K562 (cell line): ENCODE data around the gene CLDN24. TPM values are rescaled to one million over a fixed set of nuclear protein-coding genes. Genes with fewer than 3 reads are reported as not detected.
A peak's percentile ranks its signal among the peaks of the same experiment; 100 is the strongest.

ENCODE experiments used
- ATAC-seq: fragments of 200-7000 bp; cut with Tn5 transposase; 3 replicates; pipeline ENCODE4 v1.9.1; 2020; ENCODE audit warnings: moderate library complexity
- BruUV-seq: library from RNA; stranded (reverse); fragments of 400-500 nt; replicated peaks from 2 replicates; lab custom pipeline; 2021; lab: Mats Ljungman, UMichigan
- CTCF ChIA-PET: fragments of 300-600 bp; formaldehyde crosslinking; extraction: SDS; loops from one replicate; lab custom pipeline; 2021; ENCODE audit warnings: low intra/inter-chr PET ratio; lab: Yijun Ruan, JAX
- POLR2A ChIA-PET: fragments of 300-600, 350-650 bp; sonication (Branson Sonifier 250); formaldehyde crosslinking; extraction: SDS; loops from one replicate; lab custom pipeline; 2021; ENCODE audit warnings: antibody characterized with exemption, inconsistent platforms; lab: Yijun Ruan, JAX
- DNase-seq, 4 experiments: peaks; one replicate each; pipeline versions ENCODE4 v3.0.0 to v3.0.0-alpha.2; 2011 to 2018; ENCODE audit warnings: low spot score in 3 of 4, mixed read lengths in 3 of 4; ENCODE audit errors: extremely low read depth in 1 of 4
- FAIRE-seq: peaks from 2 replicates; lab custom pipeline; 2011; peaks lifted over from hg19 to GRCh38; lab: Jason Lieb, UNC
- H2AFZ ChIP-seq: 2 replicates; pipeline ENCODE4 v1.6.0; 2011; ENCODE audit warnings: low read depth, low read length, control low read depth, inconsistent platforms
- H3K27ac ChIP-seq: fragments of 200-600 bp; 3 replicates; pipeline ENCODE4 v1.8.0; 2011; ENCODE audit warnings: low read depth, mild to moderate bottlenecking, control low read depth, inconsistent platforms, low read length, moderate library complexity, mixed read lengths; ENCODE audit errors: extremely low read depth
- H3K27me3 ChIP-seq, 2 experiments: fragments of 300-600 bp in 1 of 2; 2 replicates in 1 of 2; 3 replicates in 1 of 2; pipeline versions ENCODE4 v1.6.0 to v1.8.0; 2011; ENCODE audit warnings: inconsistent platforms in 2 of 2, low read length in 2 of 2, mild to moderate bottlenecking in 1 of 2, mixed read lengths in 1 of 2, moderate library complexity in 1 of 2; ENCODE audit not compliant: control insufficient read depth in 2 of 2, insufficient read depth in 2 of 2
- H3K36me3 ChIP-seq: fragments of 300-600 bp; 3 replicates; pipeline ENCODE4 v1.8.0; 2011; ENCODE audit warnings: mild to moderate bottlenecking, low read length, inconsistent platforms; ENCODE audit not compliant: control insufficient read depth, insufficient read depth
- H3K4me1 ChIP-seq, 2 experiments: fragments of 200-600 bp in 1 of 2; replicated peaks in 1 of 2; 2 replicates in 1 of 2; 3 replicates in 1 of 2; pipeline versions ENCODE4 v1.5.1 to v1.8.0; 2011; ENCODE audit warnings: inconsistent platforms in 2 of 2, low read length in 2 of 2, mild to moderate bottlenecking in 1 of 2, mixed read lengths in 1 of 2, moderate library complexity in 1 of 2; ENCODE audit not compliant: control insufficient read depth in 2 of 2, insufficient read depth in 2 of 2
- H3K4me2 ChIP-seq: 2 replicates; pipeline ENCODE4 v1.6.1; 2011; ENCODE audit warnings: low read length, control low read depth, inconsistent platforms, mixed read lengths; ENCODE audit not compliant: insufficient read depth
- H3K4me3 ChIP-seq: fragments of 200-600 bp; sonication (generic), shearing (Covaris generic); 2 replicates; pipeline ENCODE4 v1.5.1; 2016; ENCODE audit warnings: control low read depth, inconsistent platforms
- H3K79me2 ChIP-seq: fragments of 200-600 bp; 3 replicates; pipeline ENCODE4 v1.8.0; 2011; ENCODE audit warnings: low read length, inconsistent platforms; ENCODE audit not compliant: control insufficient read depth, insufficient read depth
- H3K9ac ChIP-seq, 2 experiments: 2 replicates each; pipeline versions ENCODE4 v1.6.0 to v1.6.1; 2011; ENCODE audit warnings: low read depth in 2 of 2, low read length in 2 of 2, control low read depth in 1 of 2, inconsistent platforms in 1 of 2, mild to moderate bottlenecking in 1 of 2, mixed read lengths in 1 of 2; ENCODE audit not compliant: insufficient read depth in 1 of 2
- H3K9me1 ChIP-seq: one replicate; pipeline ENCODE4 v1.6.0; 2011; ENCODE audit warnings: inconsistent platforms, mild to moderate bottlenecking, low read length, moderate library complexity; ENCODE audit not compliant: control insufficient read depth, insufficient read depth
- H3K9me3 ChIP-seq: replicated peaks from 2 replicates; pipeline ENCODE4 v1.5.1; 2011; ENCODE audit warnings: low read depth, low read length, inconsistent platforms; ENCODE audit not compliant: control insufficient read depth, insufficient read depth
- H4K20me1 ChIP-seq: replicated peaks from 2 replicates; pipeline ENCODE4 v1.6.1; 2011; ENCODE audit warnings: low read length, inconsistent platforms, mixed read lengths; ENCODE audit not compliant: control insufficient read depth, insufficient read depth
- DACH1 ChIP-seq: fragments of 450-650 bp; IDR thresholded peaks from 2 replicates; pipeline ENCODE4 v1.6.1; 2018; ENCODE audit not compliant: partially characterized antibody
- KDM1A ChIP-seq, 2 experiments: fragments of 450-650 bp; IDR thresholded peaks; 2 replicates each; pipeline ENCODE4 v1.6.1; 2016; ENCODE audit warnings: mild to moderate bottlenecking in 2 of 2
- KDM5B ChIP-seq: fragments of 200-600 bp; sonication (generic); IDR thresholded peaks from 2 replicates; pipeline ENCODE4 v1.6.1; 2012; ENCODE audit warnings: low read depth, mild to moderate bottlenecking, moderate library complexity, low read length, control low read depth, inconsistent platforms; ENCODE audit not compliant: insufficient replicate concordance
- PCBP1 ChIP-seq: fragments of 200-400 bp; formaldehyde crosslinking; IDR thresholded peaks from 2 replicates; pipeline ENCODE4 v1.6.1; 2018; ENCODE audit warnings: mild to moderate bottlenecking, low read depth, low read length; ENCODE audit not compliant: poor library complexity, severe bottlenecking
- ZBTB17 ChIP-seq: fragments of 450-650 bp; formaldehyde crosslinking; IDR thresholded peaks from 2 replicates; pipeline ENCODE4 v1.4.0; 2020; ENCODE audit warnings: mild to moderate bottlenecking
- ZEB2 ChIP-seq: fragments of 450-650 bp; IDR thresholded peaks from 2 replicates; pipeline ENCODE4 v1.6.1; 2016
- ZFP30 ChIP-seq: fragments of 250-450 bp; sonication (Bioruptor Pico); IDR thresholded peaks from 2 replicates; pipeline ENCODE4 v1.8.0; 2022; ENCODE audit warnings: moderate library complexity, mild to moderate bottlenecking, inconsistent platforms, borderline replicate concordance
- ZNF175 ChIP-seq: fragments of 200-800 bp; sonication (Bioruptor generic); IDR thresholded peaks from 2 replicates; pipeline ENCODE4 v1.6.1; 2016; ENCODE audit warnings: low read depth, mild to moderate bottlenecking, missing genetic modification characterization, missing compliant biosample characterization
- ZNF507 ChIP-seq: conservative IDR thresholded peaks from 2 replicates; pipeline ENCODE4 v1.6.1; 2017; ENCODE audit warnings: missing genetic modification characterization, missing compliant biosample characterization
- WGBS: fragments of 100-300 bp; shearing (Covaris generic); methylation state at CpG from one replicate; pipeline ENCODE4 v1.1.6; 2016; ENCODE audit warnings: low coverage, mixed read lengths; ENCODE audit not compliant: insufficient coverage; ENCODE audit errors: missing lambda C conversion rate; 5-methylcytosine and 5-hydroxymethylcytosine counted together
- in situ Hi-C: fragments of 300-500 bp; cut with MboI; formaldehyde crosslinking; loops from 4 replicates; pipeline ENCODE4 v1.15.0; 2018; ENCODE audit warnings: inconsistent platforms, mixed read lengths
- intact Hi-C: fragments of 100-400 bp; cut with micrococcal nuclease; formaldehyde crosslinking; loops from 2 replicates; pipeline ENCODE4 v1.14.2; 2022
- polyA plus RNA-seq, 8 experiments: library from polyadenylated mRNA; depleted of rRNA in 4 of 8; stranded (reverse) in 5 of 8; unstranded in 3 of 8; fragments of >200 nt; fragmentation: Nextera tagmentation in 2 of 8; fragmentation: Illumina TruSeq in 1 of 8; extraction: Ambion mirVana in 2 of 8; extraction: Trizol in 1 of 8; gene quantifications; 2 replicates each; pipeline versions ENCODE4 v1.2.1 to v1.2.3, GENCODE V29; 2011 to 2014; ENCODE audit warnings: inconsistent platforms in 1 of 8, missing spikeins in 1 of 8
- total RNA-seq, 7 experiments: library from RNA; depleted of rRNA in 6 of 7; stranded (reverse); fragments of >200 nt in 6 of 7; fragmentation: Illumina TruSeq in 2 of 7; extraction: Trizol in 2 of 7; gene quantifications; 2 replicates each; pipeline versions ENCODE4 v1.2.1 to v1.2.3, GENCODE V29; 2011 to 2021; ENCODE audit warnings: low replicate concordance in 1 of 7
- TF ChIP-seq, protein P1 (sequence below): fragments of 250-450 bp; sonication (Bioruptor Pico); IDR thresholded peaks from 2 replicates; pipeline ENCODE4 v1.4.0; 2020; ENCODE audit warnings: borderline replicate concordance
- TF ChIP-seq, protein P2 (sequence below): sonication (generic); IDR thresholded peaks from 2 replicates; pipeline ENCODE4 v1.6.1; 2016
- TF ChIP-seq, protein P3 (sequence below), 2 experiments: fragments of 450-650 bp; IDR thresholded peaks; 2 replicates each; pipeline ENCODE4 v1.6.1; 2016
- TF ChIP-seq, protein P4 (sequence below): fragments of 250-450 bp; sonication (Bioruptor Pico); IDR thresholded peaks from 2 replicates; pipeline ENCODE4 v1.8.0; 2021; ENCODE audit warnings: mild to moderate bottlenecking, moderate library complexity
- TF ChIP-seq, protein P5 (sequence below): fragments of 450-650 bp; IDR thresholded peaks from 2 replicates; pipeline ENCODE4 v1.6.1; 2014; ENCODE audit warnings: low read depth, mild to moderate bottlenecking, moderate library complexity, borderline replicate concordance

Gene CLDN24
- total and polyA plus RNA-seq, 9 of the 15 experiments (the other 6 are each of a cell fraction or from before 2014, with no cell fraction given): not detected

DNA sequence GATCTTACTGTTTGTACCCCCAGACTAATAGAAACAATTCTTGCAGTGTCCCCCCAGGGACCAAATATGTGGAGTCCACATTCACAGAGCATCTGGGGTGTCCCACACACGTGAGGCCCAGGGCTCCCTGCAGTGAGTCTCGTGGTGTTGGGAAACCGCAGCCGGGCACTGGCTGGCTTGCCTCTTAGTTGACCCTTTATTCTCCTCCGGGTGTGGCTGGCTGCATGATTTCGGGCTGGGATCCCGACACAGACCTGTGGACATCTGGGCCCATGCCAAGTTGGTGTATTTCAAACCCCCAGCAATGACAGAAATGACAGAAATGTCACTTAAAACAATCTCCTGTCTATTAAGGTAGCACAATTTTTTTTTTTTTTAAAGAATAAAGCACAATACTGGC is 15.6 kb upstream of the CLDN24 start (continued):
- TF ChIP-seq, protein P1, sequence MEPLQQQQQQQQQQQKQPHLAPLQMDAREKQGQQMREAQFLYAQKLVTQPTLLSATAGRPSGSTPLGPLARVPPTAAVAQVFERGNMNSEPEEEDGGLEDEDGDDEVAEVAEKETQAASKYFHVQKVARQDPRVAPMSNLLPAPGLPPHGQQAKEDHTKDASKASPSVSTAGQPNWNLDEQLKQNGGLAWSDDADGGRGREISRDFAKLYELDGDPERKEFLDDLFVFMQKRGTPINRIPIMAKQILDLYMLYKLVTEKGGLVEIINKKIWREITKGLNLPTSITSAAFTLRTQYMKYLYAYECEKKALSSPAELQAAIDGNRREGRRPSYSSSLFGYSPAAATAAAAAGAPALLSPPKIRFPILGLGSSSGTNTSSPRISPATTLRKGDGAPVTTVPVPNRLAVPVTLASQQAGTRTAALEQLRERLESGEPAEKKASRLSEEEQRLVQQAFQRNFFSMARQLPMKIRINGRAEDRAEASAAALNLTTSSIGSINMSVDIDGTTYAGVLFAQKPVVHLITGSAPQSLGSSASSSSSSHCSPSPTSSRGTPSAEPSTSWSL (CRISPR knock-in tag): no peak
- no peak for TF ChIP-seq ZNF507 (tag)
- TF ChIP-seq, protein P2, sequence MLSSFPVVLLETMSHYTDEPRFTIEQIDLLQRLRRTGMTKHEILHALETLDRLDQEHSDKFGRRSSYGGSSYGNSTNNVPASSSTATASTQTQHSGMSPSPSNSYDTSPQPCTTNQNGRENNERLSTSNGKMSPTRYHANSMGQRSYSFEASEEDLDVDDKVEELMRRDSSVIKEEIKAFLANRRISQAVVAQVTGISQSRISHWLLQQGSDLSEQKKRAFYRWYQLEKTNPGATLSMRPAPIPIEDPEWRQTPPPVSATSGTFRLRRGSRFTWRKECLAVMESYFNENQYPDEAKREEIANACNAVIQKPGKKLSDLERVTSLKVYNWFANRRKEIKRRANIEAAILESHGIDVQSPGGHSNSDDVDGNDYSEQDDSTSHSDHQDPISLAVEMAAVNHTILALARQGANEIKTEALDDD: no peak
- no peak for TF ChIP-seq PCBP1
- TF ChIP-seq, protein P3, sequence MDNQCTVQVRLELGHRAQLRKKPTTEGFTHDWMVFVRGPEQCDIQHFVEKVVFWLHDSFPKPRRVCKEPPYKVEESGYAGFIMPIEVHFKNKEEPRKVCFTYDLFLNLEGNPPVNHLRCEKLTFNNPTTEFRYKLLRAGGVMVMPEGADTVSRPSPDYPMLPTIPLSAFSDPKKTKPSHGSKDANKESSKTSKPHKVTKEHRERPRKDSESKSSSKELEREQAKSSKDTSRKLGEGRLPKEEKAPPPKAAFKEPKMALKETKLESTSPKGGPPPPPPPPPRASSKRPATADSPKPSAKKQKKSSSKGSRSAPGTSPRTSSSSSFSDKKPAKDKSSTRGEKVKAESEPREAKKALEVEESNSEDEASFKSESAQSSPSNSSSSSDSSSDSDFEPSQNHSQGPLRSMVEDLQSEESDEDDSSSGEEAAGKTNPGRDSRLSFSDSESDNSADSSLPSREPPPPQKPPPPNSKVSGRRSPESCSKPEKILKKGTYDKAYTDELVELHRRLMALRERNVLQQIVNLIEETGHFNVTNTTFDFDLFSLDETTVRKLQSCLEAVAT (IDR thresholded peaks at IDR 0.05): no peak

DNA sequence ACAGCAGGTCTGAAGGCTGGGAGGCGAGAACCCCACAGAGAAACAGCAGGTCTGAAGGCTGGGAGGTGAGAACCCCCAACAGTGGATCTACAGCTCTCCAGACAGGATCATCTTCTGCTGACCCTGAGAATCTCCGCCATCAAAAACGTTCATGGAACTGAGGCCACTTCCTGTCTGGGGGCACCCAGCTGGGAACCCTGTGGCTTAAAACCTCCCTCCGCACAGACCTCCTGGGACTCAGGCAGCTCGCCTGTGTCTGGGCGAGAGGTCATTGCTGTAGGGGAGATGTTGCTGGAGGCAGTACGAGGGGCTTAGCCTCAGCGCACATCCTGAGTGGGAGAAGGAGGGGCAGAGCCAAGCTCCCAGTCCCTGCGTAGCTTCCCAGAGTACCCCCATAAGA is 15.1 kb upstream of the CLDN24 start:
- no TSS peak for BruUV-seq
- no peak for FAIRE-seq
- WGBS: 56% methylated on average over 4 of the region's 9 CpGs

More for the DNA sequence above, 15.1 kb upstream of the CLDN24 start:
- in situ Hi-C loops: no loop called here
- H3K9ac ChIP-seq: peak overlapping the region in 1 of 2 experiments; percentile 40; a peak in 1 of 4 replicates
- ChIA-PET POLR2A (no interaction called here), CTCF (no interaction called here)
- H3K9me1 ChIP-seq: no peaks in the 10 kb centered on the region
- no peak for TF ChIP-seq ZFP30 (CRISPR knock-in tag)
- no peak for TF ChIP-seq ZBTB17 (CRISPR knock-in tag)
- TF ChIP-seq KDM1A (IDR thresholded peaks at IDR 0.05): no peak
- TF ChIP-seq DACH1: no peak
- TF ChIP-seq ZEB2: no peak
- TF ChIP-seq, protein P4, sequence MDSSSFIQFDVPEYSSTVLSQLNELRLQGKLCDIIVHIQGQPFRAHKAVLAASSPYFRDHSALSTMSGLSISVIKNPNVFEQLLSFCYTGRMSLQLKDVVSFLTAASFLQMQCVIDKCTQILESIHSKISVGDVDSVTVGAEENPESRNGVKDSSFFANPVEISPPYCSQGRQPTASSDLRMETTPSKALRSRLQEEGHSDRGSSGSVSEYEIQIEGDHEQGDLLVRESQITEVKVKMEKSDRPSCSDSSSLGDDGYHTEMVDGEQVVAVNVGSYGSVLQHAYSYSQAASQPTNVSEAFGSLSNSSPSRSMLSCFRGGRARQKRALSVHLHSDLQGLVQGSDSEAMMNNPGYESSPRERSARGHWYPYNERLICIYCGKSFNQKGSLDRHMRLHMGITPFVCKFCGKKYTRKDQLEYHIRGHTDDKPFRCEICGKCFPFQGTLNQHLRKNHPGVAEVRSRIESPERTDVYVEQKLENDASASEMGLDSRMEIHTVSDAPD (CRISPR knock-in tag): no peak
- no peak for TF ChIP-seq KDM5B
- no peak for TF ChIP-seq ZNF175
- TF ChIP-seq, protein P5, sequence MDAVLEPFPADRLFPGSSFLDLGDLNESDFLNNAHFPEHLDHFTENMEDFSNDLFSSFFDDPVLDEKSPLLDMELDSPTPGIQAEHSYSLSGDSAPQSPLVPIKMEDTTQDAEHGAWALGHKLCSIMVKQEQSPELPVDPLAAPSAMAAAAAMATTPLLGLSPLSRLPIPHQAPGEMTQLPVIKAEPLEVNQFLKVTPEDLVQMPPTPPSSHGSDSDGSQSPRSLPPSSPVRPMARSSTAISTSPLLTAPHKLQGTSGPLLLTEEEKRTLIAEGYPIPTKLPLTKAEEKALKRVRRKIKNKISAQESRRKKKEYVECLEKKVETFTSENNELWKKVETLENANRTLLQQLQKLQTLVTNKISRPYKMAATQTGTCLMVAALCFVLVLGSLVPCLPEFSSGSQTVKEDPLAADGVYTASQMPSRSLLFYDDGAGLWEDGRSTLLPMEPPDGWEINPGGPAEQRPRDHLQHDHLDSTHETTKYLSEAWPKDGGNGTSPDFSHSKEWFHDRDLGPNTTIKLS: no peak
- no peak for ATAC-seq
- H4K20me1 ChIP-seq: no peaks in the 10 kb centered on the region
- no peak overlapping the region for H3K4me2 ChIP-seq
- no peak overlapping the region for H2AFZ ChIP-seq
- intact Hi-C loops: no loop called here
- H3K4me1 ChIP-seq: peaks cover under 1 to 8% of the 10 kb centered on the region in 2 experiments; a peak in 4 of 5 replicates
- no peaks in the 10 kb centered on the region for H3K36me3 ChIP-seq
- no peak overlapping the region for H3K4me3 ChIP-seq
- H3K27me3 ChIP-seq: peaks cover 2 to 10% of the 10 kb centered on the region in 2 experiments; a peak in 1 of 5 replicates
- H3K9me3 ChIP-seq: no peaks in the 10 kb centered on the region
- no peaks in the 10 kb centered on the region for H3K79me2 ChIP-seq
- no peak for DNase-seq
- H3K27ac ChIP-seq: no peak overlapping the region
